Prostate gland (tissue), 2 donors: ENCODE data around the gene ARIH1. TPM values are rescaled to one million over a fixed set of nuclear protein-coding genes. Genes with fewer than 3 reads are reported as not detected.

Experiments
- DNase-seq: peaks from one replicate; pipeline ENCODE4 v3.0.0-alpha.2; 2019; ENCODE audit warnings: low spot score
- H3K27ac ChIP-seq, 2 donors: fragments of 200-600 bp; sonication (generic); 2 replicates each; pipeline ENCODE4 v1.5.1; 2017 to 2019
- H3K27me3 ChIP-seq: fragments of 200-600 bp; sonication (generic); replicated peaks from 2 replicates; pipeline ENCODE4 v1.5.1; 2019; ENCODE audit not compliant: insufficient read depth
- H3K36me3 ChIP-seq, 2 donors: fragments of 200-600 bp; sonication (generic); 1 replicate in 1 of 2; 2 replicates in 1 of 2; pipeline versions ENCODE4 v1.5.1 to v1.8.1; 2017 to 2019
- H3K4me1 ChIP-seq: fragments of 200-600 bp; sonication (generic); replicated peaks from 2 replicates; pipeline ENCODE4 v1.5.1; 2019
- H3K4me3 ChIP-seq, 2 donors: fragments of 200-600 bp; sonication (generic); 2 replicates each; pipeline ENCODE4 v1.5.1; 2017 to 2019
- H3K9me3 ChIP-seq: fragments of 200-600 bp; sonication (generic); 2 replicates; pipeline ENCODE4 v1.5.1; 2017
- CTCF ChIP-seq, 4 experiments: fragments of 200-600 bp in 2 of 4; fragments of 450-650 bp in 2 of 4; sonication (generic) in 2 of 4; IDR thresholded peaks; 1 replicate in 3 of 4; 2 replicates in 1 of 4; pipeline ENCODE4 v1.5.1; 2016 to 2019; ENCODE audit warnings: antibody characterized with exemption in 4 of 4, mild to moderate bottlenecking in 2 of 4, moderate library complexity in 2 of 4
- POLR2A ChIP-seq: fragments of 450-650 bp; IDR thresholded peaks from one replicate; pipeline ENCODE4 v1.6.1; 2016; ENCODE audit warnings: antibody characterized with exemption, mild to moderate bottlenecking
- POLR2AphosphoS5 ChIP-seq: sonication (generic); formaldehyde crosslinking; IDR thresholded peaks from one replicate; pipeline ENCODE4 v1.6.1; 2017; ENCODE audit warnings: antibody characterized with exemption
- WGBS: methylation state at CpG from one replicate; pipeline ENCODE4 v1.1.5; 2018; 5-methylcytosine and 5-hydroxymethylcytosine counted together
- intact Hi-C: fragments of 100-400 bp; cut with DNase I; formaldehyde crosslinking; loops from one replicate; pipeline ENCODE4 v1.14.2; 2022
- total RNA-seq, 2 donors: library from RNA; depleted of rRNA; stranded (reverse); fragments of >200 nt; gene quantifications; one replicate each; pipeline ENCODE4 v1.1.0, GENCODE V29; 2016

ARIH1 gene
- total RNA-seq, 2 donors from 2014 or later, result 35.7 to 38.7 TPM

GRCh38 chr15:72511536-72511935 lies 37.4 kb downstream of the ARIH1 start:
- Histone ChIP-seq H3K36me3 (no peaks in the 10 kb centered on the region), H3K4me1 (no peaks in the 10 kb centered on the region), H3K4me3 (no peak overlapping the region), H3K27me3 (no peaks in the 10 kb centered on the region), H3K27ac (no peak overlapping the region), H3K9me3 (no peaks in the 10 kb centered on the region)
- intact Hi-C loops, result no loop called here
- no peak for DNase-seq
- TF ChIP-seq POLR2AphosphoS5 (no peak), CTCF (IDR thresholded peaks at IDR 0.05) (no peak), POLR2A (no peak)
- WGBS, result 71% methylated on average over 4 of the region's 4 CpGs

- TF ChIP-seq CTCF (IDR thresholded peaks at IDR 0.05) (no peak), POLR2A (no peak), POLR2AphosphoS5 (no peak)
- Histone ChIP-seq H3K27ac (no peak overlapping the region), H3K4me3 (no peak overlapping the region), H3K36me3 (no peaks in the 10 kb centered on the region), H3K27me3 (no peaks in the 10 kb centered on the region), H3K4me1 (no peaks in the 10 kb centered on the region), H3K9me3 (no peaks in the 10 kb centered on the region)
- intact Hi-C loops, result no loop called here
- DNase-seq, result no peak
Observed at GRCh38 chr15:72515591-72516389, 41.7 kb downstream of the ARIH1 start.

GRCh38 chr15:72516777-72517176 lies 42.6 kb downstream of the ARIH1 start:
- H3K4me3 ChIP-seq, result no peak overlapping the region
- 57% methylated on average over 2 of the region's 2 CpGs for WGBS

GRCh38 chr15:72521682-72522081 lies 47.6 kb downstream of the ARIH1 start:
- TF ChIP-seq CTCF (IDR thresholded peaks at IDR 0.05), result no peak
- no peak for TF ChIP-seq POLR2A
- TF ChIP-seq POLR2AphosphoS5, result no peak
- intact Hi-C loops, result no loop called here
- H3K4me1 ChIP-seq, result no peaks in the 10 kb centered on the region
- 50% methylated on average over 1 of the region's 1 CpG for WGBS
- no peaks in the 10 kb centered on the region for H3K9me3 ChIP-seq
- no peak overlapping the region for H3K4me3 ChIP-seq
- DNase-seq, result no peak
- H3K27me3 ChIP-seq, result no peaks in the 10 kb centered on the region
- H3K36me3 ChIP-seq, result no peaks in the 10 kb centered on the region
- no peak overlapping the region for H3K27ac ChIP-seq

More at GRCh38 chr15:72516777-72517176, 42.6 kb downstream of the ARIH1 start:
- H3K9me3 ChIP-seq, result no peaks in the 10 kb centered on the region
- no peak for TF ChIP-seq POLR2A
- no peak for TF ChIP-seq POLR2AphosphoS5
- no peak for TF ChIP-seq CTCF (IDR thresholded peaks at IDR 0.05)
- no peaks in the 10 kb centered on the region for H3K27me3 ChIP-seq
- no peak for DNase-seq
- H3K36me3 ChIP-seq, result no peaks in the 10 kb centered on the region
- H3K27ac ChIP-seq, result no peak overlapping the region
- H3K4me1 ChIP-seq, result no peaks in the 10 kb centered on the region
- intact Hi-C loops, result no loop called here

GRCh38 chr15:72532991-72533601 lies 59.0 kb downstream of the ARIH1 start:
- Histone ChIP-seq H3K27ac (no peak overlapping the region), H3K4me3 (no peak overlapping the region), H3K27me3 (no peaks in the 10 kb centered on the region), H3K36me3 (no peaks in the 10 kb centered on the region), H3K4me1 (no peaks in the 10 kb centered on the region), H3K9me3 (no peaks in the 10 kb centered on the region)
- intact Hi-C loops, result no loop called here
- WGBS, result 96% methylated on average over 5 of the region's 5 CpGs
- TF ChIP-seq POLR2AphosphoS5 (no peak), CTCF (IDR thresholded peaks at IDR 0.05) (peak in 3 of 4 experiments; percentile 12 to 22 (median 16)), POLR2A (no peak)
- DNase-seq, result no peak
